Measurements from ENCODE around the gene GPR151.

Gene GPR151

GRCh38 chr5:146521403-146522106 is 5.6 kb upstream of the GPR151 start:
- no peaks in the 10 kb centered on the region for H3K79me1 ChIP-seq (replicated peaks; ENCODE audit: low read length, poor library complexity, severe bottlenecking)
- H3K27ac ChIP-seq (ENCODE audit: low read length, poor library complexity, severe bottlenecking): no peak overlapping the region
- H3K9ac ChIP-seq (ENCODE audit: low read length): no peak overlapping the region
- H2AFZ ChIP-seq (ENCODE audit: low read depth, low read length): no peak overlapping the region
- H2AK5ac ChIP-seq (ENCODE audit: low read length, severe bottlenecking): no peak overlapping the region
- H3K27me3 ChIP-seq (ENCODE audit: control insufficient read depth in 1 of 2, insufficient read depth in 1 of 2, low read length in 2 of 2): no peaks in the 10 kb centered on the region
- H3K4me2 ChIP-seq (ENCODE audit: low read length, poor library complexity, severe bottlenecking): no peak overlapping the region
- no peak overlapping the region for H3K23ac ChIP-seq (ENCODE audit: low read length in 2 of 2)
- no peaks in the 10 kb centered on the region for H3K4me1 ChIP-seq (ENCODE audit: control insufficient read depth, insufficient read depth, low read depth, low read length)
- H4K91ac ChIP-seq (ENCODE audit: low read length): no peak overlapping the region
- no peak overlapping the region for H2BK120ac ChIP-seq (ENCODE audit: low read depth, low read length)
- no peak overlapping the region for H2BK5ac ChIP-seq (ENCODE audit: low read depth, low read length, poor library complexity, severe bottlenecking)
- no peak overlapping the region for H4K8ac ChIP-seq (ENCODE audit: low read length)
- H3K9me3 ChIP-seq (ENCODE audit: control insufficient read depth, low read length): no peaks in the 10 kb centered on the region
- WGBS: 86% methylated on average over 7 of the region's 8 CpGs
- H3K4ac ChIP-seq (ENCODE audit: low read depth in 1 of 2, low read length in 2 of 2): no peak overlapping the region
- no peak for DNase-seq
- H2BK12ac ChIP-seq (ENCODE audit: low read length in 2 of 2): no peak overlapping the region
- no peak overlapping the region for H3K18ac ChIP-seq (ENCODE audit: low read depth in 1 of 2, low read length in 2 of 2)
- no peaks in the 10 kb centered on the region for H3K36me3 ChIP-seq (ENCODE audit: control insufficient read depth in 1 of 2, insufficient read depth in 2 of 2, low read depth in 1 of 2, low read length in 2 of 2)
- no peak overlapping the region for H2BK15ac ChIP-seq (ENCODE audit: low read depth, poor library complexity, severe bottlenecking)
- H3K4me3 ChIP-seq (ENCODE audit: insufficient read depth in 1 of 2, low read depth in 1 of 2, low read length in 2 of 2): no peak overlapping the region
- H3K14ac ChIP-seq (ENCODE audit: low read length in 2 of 2): no peak overlapping the region

GRCh38 chr5:146520731-146521130 is 4.7 kb upstream of the GPR151 start:
- H2BK120ac ChIP-seq (ENCODE audit: low read depth, low read length): no peak overlapping the region
- H3K27me3 ChIP-seq (ENCODE audit: control insufficient read depth in 1 of 2, insufficient read depth in 1 of 2, low read length in 2 of 2): no peaks in the 10 kb centered on the region
- H3K9me3 ChIP-seq (ENCODE audit: control insufficient read depth, low read length): no peaks in the 10 kb centered on the region
- H4K91ac ChIP-seq (ENCODE audit: low read length): no peak overlapping the region
- H3K23ac ChIP-seq (ENCODE audit: low read length in 2 of 2): no peak overlapping the region
- no peaks in the 10 kb centered on the region for H3K36me3 ChIP-seq (ENCODE audit: control insufficient read depth in 1 of 2, insufficient read depth in 2 of 2, low read depth in 1 of 2, low read length in 2 of 2)
- no peak overlapping the region for H3K4me2 ChIP-seq (ENCODE audit: low read length, poor library complexity, severe bottlenecking)
- DNase-seq: no peak
- no peak overlapping the region for H2AK5ac ChIP-seq (ENCODE audit: low read length, severe bottlenecking)
- H3K4ac ChIP-seq (ENCODE audit: low read depth in 1 of 2, low read length in 2 of 2): no peak overlapping the region
- no peak overlapping the region for H3K4me3 ChIP-seq (ENCODE audit: insufficient read depth in 1 of 2, low read depth in 1 of 2, low read length in 2 of 2)
- H3K27ac ChIP-seq (ENCODE audit: low read length, poor library complexity, severe bottlenecking): no peak overlapping the region
- no peak overlapping the region for H2BK5ac ChIP-seq (ENCODE audit: low read depth, low read length, poor library complexity, severe bottlenecking)
- no peak overlapping the region for H3K9ac ChIP-seq (ENCODE audit: low read length)
- no peak overlapping the region for H3K14ac ChIP-seq (ENCODE audit: low read length in 2 of 2)
- WGBS: 81% methylated on average over 2 of the region's 2 CpGs
- no peak overlapping the region for H4K8ac ChIP-seq (ENCODE audit: low read length)
- no peak overlapping the region for H2BK12ac ChIP-seq (ENCODE audit: low read length in 2 of 2)
- H2BK15ac ChIP-seq (ENCODE audit: low read depth, poor library complexity, severe bottlenecking): no peak overlapping the region
- H2AFZ ChIP-seq (ENCODE audit: low read depth, low read length): no peak overlapping the region
- no peak overlapping the region for H3K18ac ChIP-seq (ENCODE audit: low read depth in 1 of 2, low read length in 2 of 2)
- H3K4me1 ChIP-seq (ENCODE audit: control insufficient read depth, insufficient read depth, low read depth, low read length): no peaks in the 10 kb centered on the region
- H3K79me1 ChIP-seq (replicated peaks; ENCODE audit: low read length, poor library complexity, severe bottlenecking): no peaks in the 10 kb centered on the region

GRCh38 chr5:146519554-146519953 is 3.6 kb upstream of the GPR151 start:
- no peak overlapping the region for H4K8ac ChIP-seq (ENCODE audit: low read length)
- no peak overlapping the region for H2BK5ac ChIP-seq (ENCODE audit: low read depth, low read length, poor library complexity, severe bottlenecking)
- H2AFZ ChIP-seq (ENCODE audit: low read depth, low read length): no peak overlapping the region
- H3K79me1 ChIP-seq (replicated peaks; ENCODE audit: low read length, poor library complexity, severe bottlenecking): no peaks in the 10 kb centered on the region
- no peaks in the 10 kb centered on the region for H3K9me3 ChIP-seq (ENCODE audit: control insufficient read depth, low read length)
- H3K4ac ChIP-seq (ENCODE audit: low read depth in 1 of 2, low read length in 2 of 2): no peak overlapping the region
- H3K27ac ChIP-seq (ENCODE audit: low read length, poor library complexity, severe bottlenecking): no peak overlapping the region
- H3K27me3 ChIP-seq (ENCODE audit: control insufficient read depth in 1 of 2, insufficient read depth in 1 of 2, low read length in 2 of 2): no peaks in the 10 kb centered on the region
- H3K23ac ChIP-seq (ENCODE audit: low read length in 2 of 2): no peak overlapping the region
- H3K4me3 ChIP-seq (ENCODE audit: insufficient read depth in 1 of 2, low read depth in 1 of 2, low read length in 2 of 2): no peak overlapping the region
- no peak overlapping the region for H2BK15ac ChIP-seq (ENCODE audit: low read depth, poor library complexity, severe bottlenecking)
- no peak overlapping the region for H3K14ac ChIP-seq (ENCODE audit: low read length in 2 of 2)
- H2BK12ac ChIP-seq (ENCODE audit: low read length in 2 of 2): no peak overlapping the region
- H2BK120ac ChIP-seq (ENCODE audit: low read depth, low read length): no peak overlapping the region
- no peak for DNase-seq
- H3K9ac ChIP-seq (ENCODE audit: low read length): no peak overlapping the region
- no peak overlapping the region for H3K4me2 ChIP-seq (ENCODE audit: low read length, poor library complexity, severe bottlenecking)
- no peak overlapping the region for H4K91ac ChIP-seq (ENCODE audit: low read length)
- H3K4me1 ChIP-seq (ENCODE audit: control insufficient read depth, insufficient read depth, low read depth, low read length): no peaks in the 10 kb centered on the region
- H3K18ac ChIP-seq (ENCODE audit: low read depth in 1 of 2, low read length in 2 of 2): no peak overlapping the region
- no peak overlapping the region for H2AK5ac ChIP-seq (ENCODE audit: low read length, severe bottlenecking)
- H3K36me3 ChIP-seq (ENCODE audit: control insufficient read depth in 1 of 2, insufficient read depth in 2 of 2, low read depth in 1 of 2, low read length in 2 of 2): peaks cover 0 to 3% of the 10 kb centered on the region in 2 experiments
- WGBS: 64% methylated on average over 2 of the region's 2 CpGs

GRCh38 chr5:146515473-146516150 is 378 bp downstream of the GPR151 start:
- no peak overlapping the region for H2BK5ac ChIP-seq (ENCODE audit: low read depth, low read length, poor library complexity, severe bottlenecking)
- WGBS: 92% methylated on average over 10 of the region's 10 CpGs

More at GRCh38 chr5:146515473-146516150, 378 bp downstream of the GPR151 start:
- no peak overlapping the region for H3K4me2 ChIP-seq (ENCODE audit: low read length, poor library complexity, severe bottlenecking)
- no peaks in the 10 kb centered on the region for H3K4me1 ChIP-seq (ENCODE audit: control insufficient read depth, insufficient read depth, low read depth, low read length)
- no peaks in the 10 kb centered on the region for H3K27me3 ChIP-seq (ENCODE audit: control insufficient read depth in 1 of 2, insufficient read depth in 1 of 2, low read length in 2 of 2)
- H2BK120ac ChIP-seq (ENCODE audit: low read depth, low read length): no peak overlapping the region
- H3K9me3 ChIP-seq (ENCODE audit: control insufficient read depth, low read length): no peaks in the 10 kb centered on the region
- H2BK12ac ChIP-seq (ENCODE audit: low read length in 2 of 2): no peak overlapping the region
- no peak overlapping the region for H3K27ac ChIP-seq (ENCODE audit: low read length, poor library complexity, severe bottlenecking)
- no peak overlapping the region for H4K91ac ChIP-seq (ENCODE audit: low read length)
- no peak overlapping the region for H3K14ac ChIP-seq (ENCODE audit: low read length in 2 of 2)
- H3K36me3 ChIP-seq (ENCODE audit: control insufficient read depth in 1 of 2, insufficient read depth in 2 of 2, low read depth in 1 of 2, low read length in 2 of 2): peaks cover 3 to 22% of the 10 kb centered on the region in 2 experiments
- H3K23ac ChIP-seq (ENCODE audit: low read length in 2 of 2): peak overlapping the region in 1 of 2 experiments; percentile 11
- no peak overlapping the region for H3K18ac ChIP-seq (ENCODE audit: low read depth in 1 of 2, low read length in 2 of 2)
- H2AFZ ChIP-seq (ENCODE audit: low read depth, low read length): no peak overlapping the region
- H3K79me1 ChIP-seq (replicated peaks; ENCODE audit: low read length, poor library complexity, severe bottlenecking): no peaks in the 10 kb centered on the region
- DNase-seq: no peak
- H2BK15ac ChIP-seq (ENCODE audit: low read depth, poor library complexity, severe bottlenecking): no peak overlapping the region
- no peak overlapping the region for H3K4me3 ChIP-seq (ENCODE audit: insufficient read depth in 1 of 2, low read depth in 1 of 2, low read length in 2 of 2)
- no peak overlapping the region for H2AK5ac ChIP-seq (ENCODE audit: low read length, severe bottlenecking)
- no peak overlapping the region for H3K4ac ChIP-seq (ENCODE audit: low read depth in 1 of 2, low read length in 2 of 2)
- no peak overlapping the region for H4K8ac ChIP-seq (ENCODE audit: low read length)
- H3K9ac ChIP-seq (ENCODE audit: low read length): no peak overlapping the region

All from mesenchymal stem cell (in vitro differentiated cells and primary cell).